Hematopoietic multipotent progenitor cell treated with erythropoietin and hydrocortisone succinate and interleukin-3 and kit ligand, for 6 days (in vitro differentiated cells): ENCODE results near the gene EPHB2.

ENCODE experiments used
- DNase-seq: peaks from one replicate; pipeline ENCODE4 v3.0.0-alpha.2; 2015

The EPHB2 gene

DNA sequence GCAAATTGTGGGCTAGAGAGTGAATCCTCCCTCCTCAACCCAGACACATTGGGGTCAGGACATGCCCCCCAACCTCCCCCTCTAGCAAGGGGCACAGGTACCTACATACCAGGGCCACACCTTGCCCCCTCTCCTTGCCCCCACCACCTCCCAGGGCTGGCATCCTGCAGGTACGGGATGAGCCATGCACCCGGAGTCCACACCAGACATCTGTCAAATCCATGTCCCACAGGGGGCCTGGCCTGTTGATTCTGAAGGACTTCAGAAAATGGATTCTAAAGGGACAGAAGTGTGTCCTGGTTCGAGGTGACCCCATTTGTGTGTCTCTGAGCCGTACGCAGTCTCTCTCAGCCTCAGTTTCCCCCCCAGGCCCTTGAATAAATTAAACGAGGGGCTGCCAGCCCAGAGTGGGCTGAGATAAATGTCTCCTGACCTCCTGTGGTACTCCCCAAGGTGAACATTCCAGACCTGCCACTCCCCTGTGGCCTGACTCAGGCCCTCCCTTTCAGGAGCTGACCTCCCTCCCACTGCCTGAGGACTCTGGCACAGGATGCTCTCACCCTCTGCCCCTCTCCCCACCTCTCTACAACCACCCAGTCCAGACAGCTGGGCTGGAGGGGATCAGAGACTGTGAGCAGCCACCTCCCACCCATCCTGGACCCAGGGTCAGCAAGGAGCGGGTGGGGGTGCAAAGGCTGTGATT is 94.5 kb downstream of the EPHB2 start:
- no peak for DNase-seq

DNA sequence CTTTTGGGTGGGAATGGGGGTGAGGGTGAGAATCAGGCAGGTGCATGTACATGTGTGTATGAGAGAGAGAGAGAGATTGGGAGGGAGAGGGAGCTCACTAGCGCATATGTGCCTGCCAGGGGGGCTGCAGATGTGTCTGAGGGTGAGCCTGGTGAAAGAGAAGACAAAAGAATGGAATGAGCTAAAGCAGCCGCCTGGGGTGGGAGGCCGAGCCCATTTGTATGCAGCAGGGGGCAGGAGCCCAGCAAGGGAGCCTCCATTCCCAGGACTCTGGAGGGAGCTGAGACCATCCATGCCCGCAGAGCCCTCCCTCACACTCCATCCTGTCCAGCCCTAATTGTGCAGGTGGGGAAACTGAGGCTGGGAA is 95.0 kb downstream of the EPHB2 start:
- DNase-seq, result no peak

DNA sequence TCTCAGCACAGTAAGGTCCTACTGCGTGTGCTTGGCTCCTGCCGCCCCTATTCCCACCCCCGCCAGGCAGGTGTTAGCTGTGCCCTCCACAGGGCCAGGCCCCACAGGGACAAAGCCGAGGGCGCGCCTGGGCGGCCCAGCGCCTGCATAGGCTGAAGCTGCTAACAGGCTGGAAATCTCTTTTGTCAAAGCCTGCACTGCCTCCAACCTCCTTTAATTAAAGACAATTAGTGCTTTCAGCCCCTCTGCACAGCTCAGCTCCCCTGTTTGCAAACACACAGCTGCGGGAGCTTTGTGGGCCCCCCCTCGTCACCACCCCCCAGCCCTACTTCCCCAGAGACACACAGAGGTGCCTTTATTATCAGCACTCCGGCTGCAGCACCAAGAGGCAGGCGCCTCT is 95.9 kb downstream of the EPHB2 start:
- DNase-seq, result no peak

DNA sequence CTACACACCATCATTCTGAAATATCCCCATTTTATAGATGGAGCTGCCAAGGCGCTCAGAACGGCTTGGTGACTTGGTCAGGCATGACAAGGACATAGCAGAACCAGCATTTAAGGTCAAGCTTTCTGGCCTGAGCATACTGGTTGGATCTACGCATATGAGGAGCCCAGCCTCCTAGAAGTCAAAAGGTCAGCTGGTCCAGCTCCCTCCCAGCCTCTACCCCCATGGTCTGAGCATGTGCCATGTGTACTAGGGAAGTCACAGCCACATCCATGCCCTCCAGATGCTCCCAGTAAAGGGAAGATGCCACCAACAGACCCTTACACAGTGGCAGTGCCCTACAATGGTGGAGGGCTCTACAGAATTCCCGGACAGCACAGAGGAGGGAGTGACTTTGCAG is 96.7 kb downstream of the EPHB2 start:
- DNase-seq, result no peak

DNA sequence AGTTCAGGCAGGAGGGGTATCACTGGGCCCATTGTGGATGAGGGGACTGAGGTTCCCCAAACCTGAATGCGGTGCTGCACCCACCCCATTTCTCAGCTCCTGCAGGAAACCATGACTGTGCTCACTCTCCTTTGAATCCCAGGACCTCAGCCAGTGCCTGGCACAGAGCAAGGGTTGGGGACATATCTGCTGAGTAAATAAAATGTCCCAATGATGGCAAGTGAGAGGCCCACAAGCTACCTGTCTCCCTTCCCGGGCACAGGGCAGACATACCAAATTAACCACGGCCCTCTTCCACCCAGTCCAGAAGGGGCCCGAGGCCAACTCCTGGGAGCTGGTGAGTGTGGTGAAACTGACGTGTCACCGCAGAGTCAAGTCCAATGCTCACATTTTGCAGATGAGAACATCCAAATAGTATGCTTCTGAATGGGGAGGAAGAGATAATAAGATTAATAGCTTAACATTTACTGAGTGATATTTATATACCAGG is 97.6 kb downstream of the EPHB2 start:
- DNase-seq, result no peak

DNA sequence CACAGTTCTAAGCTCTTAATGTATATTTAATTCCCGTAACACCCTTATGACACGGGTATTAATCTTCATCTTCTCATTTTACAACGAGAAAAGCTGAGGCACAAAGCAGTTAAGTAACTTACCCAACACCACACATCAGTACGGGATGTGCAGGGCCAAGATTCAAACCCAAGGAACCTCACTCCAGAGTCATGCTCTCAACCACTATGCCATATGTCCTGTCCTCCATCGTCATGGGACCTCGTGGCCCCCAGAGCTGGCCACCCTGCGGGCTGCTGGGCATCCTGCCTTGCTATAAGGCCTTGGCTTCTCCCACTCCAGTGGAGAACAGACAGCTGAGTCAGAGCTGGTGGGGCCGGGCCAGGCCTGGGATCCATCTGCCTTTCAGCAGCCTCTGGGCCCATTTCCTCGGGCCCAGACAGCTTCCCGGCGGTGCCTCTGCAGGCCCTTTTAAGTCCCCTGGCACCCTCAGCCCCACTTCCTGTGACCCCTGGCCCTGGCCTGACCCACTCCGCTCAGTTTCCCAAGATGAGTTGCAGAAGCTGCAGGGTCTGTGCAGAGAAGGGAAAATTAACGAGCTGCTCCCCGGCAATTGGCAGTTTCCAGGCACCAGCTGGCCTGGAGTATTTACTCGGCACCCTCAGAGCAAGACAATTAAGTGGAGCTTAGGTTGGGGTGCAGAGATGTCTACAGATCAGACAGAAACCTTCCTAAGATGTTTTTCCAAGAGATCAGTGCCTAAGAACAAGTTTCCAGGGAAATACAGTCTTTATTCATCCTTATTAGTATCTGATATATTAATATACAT is 98.2 kb downstream of the EPHB2 start:
- DNase-seq, result no peak

DNA sequence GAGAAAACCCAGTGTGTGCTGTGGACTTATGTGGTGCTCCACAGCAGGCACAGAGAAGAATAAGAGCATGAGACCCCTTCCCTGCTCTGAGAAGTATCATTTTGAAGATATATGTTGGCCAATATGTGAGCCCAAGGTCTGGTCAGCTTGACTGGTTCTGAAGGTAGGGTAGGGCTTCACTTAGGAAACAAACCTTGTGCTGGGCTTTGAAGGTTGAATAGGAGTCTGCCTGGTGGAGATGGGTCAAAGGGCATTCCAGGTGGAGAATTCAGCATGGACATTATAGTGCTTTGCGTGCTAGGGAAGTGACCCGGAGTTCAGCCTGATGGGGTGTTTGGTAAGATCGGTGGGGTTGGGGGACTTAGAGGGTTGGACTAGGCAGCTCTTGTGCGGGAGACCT is 99.1 kb downstream of the EPHB2 start:
- no peak for DNase-seq

DNA sequence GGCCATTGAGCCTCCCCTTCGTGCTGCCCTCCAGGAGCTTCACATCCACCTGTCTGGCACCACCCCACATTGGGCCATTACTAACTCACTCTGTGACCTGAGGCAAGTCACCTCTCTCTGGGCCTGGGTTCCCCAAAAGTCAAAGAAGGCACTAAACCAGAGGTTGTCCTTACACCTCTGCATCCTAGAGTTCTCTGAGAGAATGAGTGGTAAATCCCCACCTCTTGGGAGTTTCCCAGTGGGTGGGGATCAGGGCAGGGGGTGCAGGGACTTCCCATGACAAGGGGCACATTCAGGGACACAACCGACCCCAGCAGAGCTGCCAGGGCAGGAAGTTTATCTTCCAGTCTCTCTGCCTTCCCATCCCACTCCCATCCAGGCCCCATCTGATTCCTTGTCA is 99.7 kb downstream of the EPHB2 start:
- no peak for DNase-seq

DNA sequence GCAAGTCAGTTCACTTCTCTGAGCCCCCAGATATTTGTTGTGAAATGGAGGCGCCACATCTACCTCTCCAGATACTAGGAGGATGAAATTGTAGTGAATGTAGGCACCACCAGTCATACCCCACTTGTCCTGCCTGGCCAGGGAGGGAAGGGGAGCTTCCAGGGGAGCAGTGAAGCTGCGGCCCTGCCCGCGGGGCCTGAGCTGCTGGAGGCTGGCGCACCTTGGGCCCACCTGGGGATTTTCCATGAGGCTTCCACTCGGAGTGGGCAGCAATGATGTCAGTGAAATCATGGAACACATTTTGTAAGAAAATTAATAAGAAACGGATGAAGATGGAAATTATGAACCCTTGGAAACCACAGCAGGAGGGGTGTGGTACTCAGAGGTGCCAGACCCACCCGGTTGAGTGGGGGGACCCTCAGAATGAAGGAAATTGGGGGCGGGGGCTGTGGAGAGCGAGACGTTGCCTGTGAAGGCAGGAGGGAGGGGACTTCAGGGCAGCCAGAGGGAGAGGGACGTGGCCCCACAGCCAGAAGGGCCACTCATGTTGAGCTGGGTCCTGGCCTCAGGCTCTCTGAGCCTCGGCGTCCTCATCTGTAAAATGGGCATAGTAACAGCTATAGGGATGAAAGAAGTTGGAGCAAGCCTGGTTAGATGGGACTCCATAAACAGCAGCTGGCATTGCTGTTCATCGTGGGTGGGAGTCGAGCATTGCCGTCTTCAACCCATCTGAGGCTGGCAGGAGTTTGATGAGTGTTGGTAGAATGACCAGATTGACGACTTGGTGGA is 101.6 kb downstream of the EPHB2 start:
- no peak for DNase-seq

DNA sequence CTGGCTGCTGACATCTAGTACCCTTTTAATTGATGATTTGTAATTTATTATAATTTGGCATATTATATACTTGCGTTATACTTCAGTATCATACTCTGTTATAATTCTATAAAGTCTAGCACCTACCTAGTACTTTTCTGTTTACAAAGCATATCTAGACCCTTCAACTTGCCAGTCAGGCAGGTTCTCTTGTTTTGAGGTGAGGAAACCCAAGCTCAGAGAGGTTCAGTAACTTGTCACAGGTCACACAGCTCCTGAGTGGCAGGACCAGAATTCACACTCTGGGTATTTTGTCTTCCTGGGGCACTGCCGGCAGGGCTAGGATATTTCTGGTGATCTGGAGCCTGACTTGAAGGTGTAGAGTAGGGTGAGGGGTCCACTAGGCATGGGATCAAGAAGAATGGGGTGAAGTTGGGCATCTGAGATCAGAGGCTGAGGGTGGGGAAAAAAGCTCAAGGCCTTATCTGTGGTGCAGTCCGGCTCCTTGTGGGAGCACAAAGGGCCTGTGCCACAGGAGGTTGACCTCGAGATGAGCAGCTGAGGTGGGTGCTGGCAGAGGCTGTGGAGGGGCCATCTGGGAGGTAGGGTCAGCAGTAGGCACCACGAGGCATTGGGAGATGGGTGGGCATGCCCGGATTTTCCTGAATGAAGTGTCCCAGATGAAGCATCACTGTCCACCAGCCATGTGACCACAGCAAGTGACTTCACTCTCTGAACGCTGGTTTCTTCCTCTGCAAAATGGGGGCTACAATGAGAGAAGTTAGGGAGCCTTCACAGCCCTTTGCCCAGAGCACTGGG is 102.6 kb downstream of the EPHB2 start:
- no peak for DNase-seq

DNA sequence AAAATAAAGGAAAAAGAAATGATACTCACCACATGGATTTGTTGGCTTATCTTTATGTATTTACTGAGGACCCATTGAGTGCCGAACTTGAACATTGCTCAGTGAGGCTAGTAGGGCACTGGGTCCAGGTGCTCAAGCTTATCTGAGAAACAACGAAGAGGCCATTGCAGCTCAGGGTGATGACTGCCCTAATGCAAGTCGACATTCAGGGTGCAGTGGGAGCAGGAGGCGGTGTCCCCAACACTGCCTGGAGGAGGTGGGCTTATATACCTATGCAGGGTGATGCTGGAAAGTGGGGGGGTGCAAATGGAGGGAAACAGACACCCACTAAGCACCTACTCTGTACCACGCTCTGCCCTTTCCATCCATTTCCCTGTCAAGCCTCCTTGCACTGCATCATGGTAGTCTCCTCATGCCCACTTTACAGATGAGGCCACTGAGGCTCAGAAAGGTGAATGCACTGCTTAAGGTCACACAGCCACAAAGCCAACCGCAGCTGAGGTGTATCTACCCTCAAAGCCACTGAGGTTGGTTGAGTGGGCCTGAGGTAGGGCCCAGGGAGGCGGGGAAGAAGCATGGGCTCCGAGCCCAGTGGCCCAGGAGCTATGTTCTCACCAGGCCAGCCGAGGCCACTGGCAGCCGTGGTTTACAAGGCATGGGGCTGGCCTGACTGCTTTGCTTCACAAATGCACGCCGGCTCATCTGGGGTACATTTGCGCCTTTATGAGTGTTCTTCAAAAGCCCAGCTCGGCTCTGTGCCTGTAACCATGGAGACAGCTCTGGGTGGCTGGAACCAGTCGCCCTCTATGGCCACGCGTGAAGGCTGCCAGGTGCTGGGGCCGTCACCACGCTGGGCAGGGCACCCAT is 103.8 kb downstream of the EPHB2 start:
- DNase-seq, result no peak

DNA sequence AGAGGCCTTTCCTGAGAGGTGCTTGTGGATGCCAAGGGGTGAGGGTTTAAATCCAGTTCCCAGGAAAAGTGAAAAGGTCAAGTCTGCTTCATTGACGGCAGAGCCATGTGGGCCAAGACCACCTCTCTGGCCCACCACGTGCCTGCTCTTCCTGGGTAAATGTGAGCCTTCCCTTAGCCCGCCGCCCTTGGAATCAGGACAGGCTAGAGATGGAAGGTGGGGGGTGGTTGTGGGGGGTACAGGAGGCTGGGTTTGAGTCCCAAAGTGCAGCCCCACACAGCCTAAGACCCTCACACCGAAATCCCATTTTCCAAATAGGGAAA is 104.4 kb downstream of the EPHB2 start:
- no peak for DNase-seq

DNA sequence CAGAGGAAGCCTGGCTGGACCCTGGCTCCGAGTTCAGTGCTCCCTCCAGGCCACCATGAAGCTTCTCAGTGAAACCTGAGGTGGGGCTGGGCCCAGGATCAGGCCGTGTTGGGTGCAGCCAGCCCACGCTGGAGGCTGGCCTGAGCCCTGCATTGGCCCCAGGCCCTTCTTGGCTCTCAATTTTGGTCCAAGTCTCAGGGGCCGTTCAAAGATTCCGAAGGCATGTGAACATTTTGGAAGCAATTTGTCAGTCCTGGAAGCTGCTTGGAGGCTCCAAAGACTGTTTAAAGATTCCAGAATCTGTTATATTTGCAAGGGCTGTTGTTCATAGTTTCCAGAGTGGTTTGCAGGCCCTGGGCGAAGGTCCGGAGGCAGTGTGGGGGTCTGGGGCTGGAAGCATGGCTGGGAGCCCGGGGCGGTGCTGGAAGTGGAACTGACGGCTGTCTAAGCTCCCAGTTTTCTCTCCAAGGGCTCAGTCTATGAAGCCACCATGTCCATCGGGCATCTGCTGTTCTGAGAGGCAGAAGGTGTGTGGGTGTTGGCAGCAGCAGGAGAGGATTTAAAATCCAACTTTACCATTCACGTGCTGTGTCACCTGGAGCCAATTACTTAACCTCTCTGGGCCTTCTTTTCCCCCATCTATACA is 104.9 kb downstream of the EPHB2 start:
- DNase-seq, result no peak

DNA sequence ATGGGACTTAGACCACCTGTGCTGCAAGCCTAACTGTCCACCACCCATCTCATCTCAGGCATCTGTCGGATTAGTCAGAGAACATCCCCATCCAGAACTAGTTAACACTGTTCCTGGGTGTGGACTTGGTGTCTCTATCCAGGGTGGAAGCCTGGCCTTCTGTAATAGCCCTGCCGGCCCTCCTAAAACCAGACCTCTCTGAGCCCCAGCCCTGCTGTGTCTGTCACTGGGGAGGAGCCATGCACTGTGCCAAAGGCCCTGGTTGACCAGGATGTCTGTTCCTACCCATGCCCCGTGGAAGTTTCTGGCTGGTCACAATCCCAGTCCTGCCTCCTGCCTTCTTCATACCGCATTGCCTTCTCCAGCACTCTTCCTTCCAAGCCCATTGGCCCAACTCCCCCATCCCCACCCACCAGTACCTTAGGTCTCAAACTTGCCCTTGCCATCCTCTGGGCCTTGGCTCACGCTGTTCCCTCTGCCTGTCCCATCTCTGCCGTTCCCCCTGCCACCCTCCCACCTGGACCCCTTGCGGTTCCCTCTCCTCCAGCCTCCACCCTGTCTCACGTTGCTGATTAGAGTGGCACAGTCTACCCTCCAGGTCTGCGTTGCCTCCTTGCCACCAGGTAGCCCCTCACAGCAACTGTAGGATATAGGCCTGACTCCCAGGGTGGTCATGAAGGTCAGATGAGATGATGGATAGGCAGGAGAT is 105.6 kb downstream of the EPHB2 start:
- DNase-seq, result no peak

DNA sequence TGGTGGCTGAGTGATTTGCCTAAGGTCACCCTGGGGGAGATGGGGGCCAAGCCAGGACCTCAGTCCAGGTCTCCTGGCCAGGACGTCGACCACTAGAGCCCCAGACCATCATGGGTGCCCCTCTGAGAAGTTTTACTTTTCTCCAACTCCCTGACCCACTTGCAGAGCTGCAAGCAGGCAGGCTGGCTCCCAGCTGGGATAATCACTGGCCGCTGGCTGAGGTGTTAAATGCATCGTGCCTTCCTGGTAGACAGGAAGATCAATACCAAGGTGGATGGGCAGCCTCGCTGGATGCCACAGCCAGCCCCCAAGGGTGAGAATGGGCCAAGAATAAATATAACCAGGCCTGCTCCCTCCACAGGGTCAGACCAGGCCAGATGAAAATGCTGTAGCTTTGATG is 106.2 kb downstream of the EPHB2 start:
- DNase-seq, result no peak

DNA sequence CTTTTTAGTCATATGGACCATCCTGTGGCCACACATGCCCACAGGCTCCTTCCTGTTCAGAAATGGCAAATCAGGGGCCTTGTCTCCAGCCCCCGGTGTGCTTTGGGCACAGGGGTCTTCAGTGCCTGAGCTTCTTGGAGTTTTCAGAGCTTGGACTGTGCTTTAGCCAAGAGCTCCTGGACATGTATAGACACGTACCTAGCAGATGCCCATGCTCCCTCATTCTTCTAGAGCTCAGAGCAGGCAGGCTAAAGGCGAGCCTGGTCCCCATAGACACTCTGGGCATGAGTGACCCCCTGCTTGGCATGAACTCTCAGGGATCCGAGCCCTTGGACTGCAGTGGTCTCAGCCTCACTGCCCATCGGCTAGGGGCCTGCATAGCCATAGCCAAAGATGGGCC is 106.8 kb downstream of the EPHB2 start:
- DNase-seq, result no peak

DNA sequence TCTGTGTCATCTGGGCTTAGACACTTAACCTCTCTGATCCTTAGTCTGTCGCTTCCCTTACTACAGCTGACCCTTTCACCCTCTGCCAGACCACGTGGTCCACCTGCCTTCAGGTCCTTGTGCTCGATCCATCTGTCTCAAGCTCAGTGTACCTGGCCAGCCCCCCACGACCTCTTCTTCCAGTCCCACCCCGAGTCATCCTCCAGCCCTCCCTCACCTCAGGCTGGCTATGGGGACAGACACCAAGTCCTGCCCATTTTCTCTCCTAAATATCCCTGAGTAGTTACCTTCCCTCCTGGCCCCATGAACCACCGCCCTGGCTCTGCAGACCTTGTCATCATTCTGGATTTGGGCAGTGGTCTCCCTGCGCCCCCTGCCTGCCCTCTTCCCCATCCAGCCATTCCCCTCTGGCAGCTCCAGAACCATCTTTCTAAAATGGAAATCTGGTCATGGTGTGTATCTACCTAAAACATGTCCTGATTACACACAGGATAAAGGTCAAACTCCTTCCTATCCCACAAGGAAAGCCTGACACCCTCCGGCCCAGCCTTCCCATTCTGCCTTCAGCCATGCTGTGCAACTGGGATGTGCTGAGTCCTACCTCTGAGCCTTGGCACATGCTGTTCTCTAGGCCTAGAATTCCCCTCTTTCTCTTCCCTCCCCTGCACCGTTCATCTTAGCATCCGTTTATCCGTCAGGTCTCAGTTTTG is 107.6 kb downstream of the EPHB2 start:
- no peak for DNase-seq

DNA sequence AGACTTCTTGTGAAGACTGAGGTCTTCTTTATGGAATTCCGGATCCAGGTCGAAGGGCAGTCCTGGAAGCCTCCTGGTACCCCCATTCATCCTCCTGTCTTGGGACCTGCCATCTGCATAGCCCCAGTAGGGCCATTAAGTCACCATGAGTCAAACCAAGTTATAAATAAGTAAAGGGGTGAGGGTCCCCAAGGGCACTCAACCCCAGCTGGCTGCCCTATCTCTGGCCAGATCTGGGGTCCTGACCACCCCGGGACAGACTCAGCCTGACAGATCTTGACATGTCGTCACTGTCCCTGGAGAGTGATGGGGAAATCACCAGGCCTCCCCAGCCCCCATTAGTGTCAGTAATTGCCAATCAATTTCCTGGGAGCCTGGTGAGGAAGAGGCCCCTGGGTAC is 108.7 kb downstream of the EPHB2 start:
- DNase-seq, result no peak

DNA sequence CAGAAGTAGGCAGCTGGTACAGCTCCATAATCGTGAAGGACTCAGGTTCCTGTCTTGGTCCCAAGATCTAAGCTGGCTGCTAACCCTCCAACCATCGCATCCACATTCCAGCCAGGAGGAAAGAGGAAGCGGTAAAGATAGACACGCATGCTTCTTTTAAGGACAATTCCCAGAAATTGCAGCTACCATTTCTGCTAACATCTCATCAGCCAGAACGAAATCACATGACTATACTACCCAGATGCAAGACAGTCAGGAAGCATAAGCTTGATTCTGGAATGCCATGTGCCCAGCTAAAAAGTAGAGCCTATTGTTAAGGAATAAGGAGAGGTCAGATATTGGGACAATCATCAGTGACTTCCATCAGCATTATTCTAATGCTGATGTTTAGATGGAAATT is 110.4 kb downstream of the EPHB2 start:
- DNase-seq, result no peak

DNA sequence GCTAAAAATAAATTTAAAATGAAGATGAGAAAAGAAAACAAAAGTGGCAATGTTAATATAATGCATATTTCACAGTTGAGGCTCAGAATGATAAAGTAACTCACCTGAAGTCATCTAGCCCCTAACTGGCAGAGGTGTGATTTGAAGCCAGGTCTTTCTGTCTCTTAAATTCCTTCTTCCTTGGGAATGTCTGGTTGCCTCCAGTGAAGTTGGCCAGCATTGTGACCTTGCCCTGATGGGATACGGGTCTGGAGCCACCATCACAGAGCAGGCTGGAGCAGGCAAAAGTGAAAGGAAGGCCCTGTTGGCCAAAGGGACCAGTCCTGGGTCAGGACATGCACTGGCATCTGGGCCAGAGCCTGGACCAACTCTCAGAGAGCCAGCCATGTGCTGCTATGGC is 111.7 kb downstream of the EPHB2 start:
- no peak for DNase-seq
